HG02884 (cell line): ENCODE data around the gene CLRN1.

Experiments
- ATAC-seq: cut with Tn5 transposase; IDR thresholded peaks from one replicate; pipeline ENCODE4 v1.9.1; 2021; ENCODE audit warnings: mild to moderate bottlenecking, moderate library complexity; ENCODE audit not compliant: unreplicated experiment

CLRN1 gene

DNA sequence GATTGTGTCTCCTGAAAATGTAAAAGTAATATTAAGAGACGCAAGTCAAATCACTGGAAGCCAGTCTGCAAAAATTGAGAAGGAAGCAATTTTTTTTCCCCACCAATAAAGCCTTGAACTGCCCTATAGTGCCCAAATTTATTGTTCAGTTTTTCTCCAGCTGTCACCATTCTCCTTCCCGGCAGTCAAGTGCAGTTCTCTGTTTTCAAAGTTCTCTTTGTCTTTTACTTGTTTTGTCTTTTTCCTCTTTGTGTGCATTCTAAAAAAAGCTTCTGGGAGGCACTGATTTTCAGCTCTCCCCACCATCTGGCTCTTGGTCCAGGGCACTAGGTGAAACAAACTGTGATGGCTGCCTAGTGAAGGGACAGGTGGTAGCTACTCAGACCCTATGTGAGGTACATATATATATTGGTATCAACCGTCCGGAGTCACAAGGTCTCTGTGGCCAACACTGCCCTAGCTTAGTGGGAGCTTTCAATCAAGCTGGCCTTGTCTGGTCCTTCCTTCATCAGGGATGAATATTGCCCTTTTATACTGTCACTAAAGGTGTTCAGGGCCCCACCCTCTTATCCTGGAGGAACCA, 6.1 kb upstream of the CLRN1 start:
- ATAC-seq: no peak

DNA sequence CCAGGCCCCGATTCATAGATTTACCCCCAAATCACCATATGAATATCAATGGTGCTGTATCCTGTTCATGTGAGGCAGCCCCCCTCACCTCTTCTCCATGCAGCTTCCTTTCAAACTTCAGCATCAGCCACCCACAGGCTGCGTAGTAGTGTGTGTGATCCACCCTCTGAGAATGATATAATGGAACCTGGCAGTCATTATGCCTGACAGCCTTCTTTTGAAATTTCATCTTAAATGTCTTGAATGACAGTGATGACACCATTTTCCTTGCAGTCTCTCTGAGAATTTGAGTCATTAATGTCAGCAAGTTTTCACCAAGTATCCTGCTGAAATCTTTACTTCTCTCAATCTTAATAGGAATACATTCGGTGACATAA, 3.5 kb upstream of the CLRN1 start:
- ATAC-seq: no peak

DNA sequence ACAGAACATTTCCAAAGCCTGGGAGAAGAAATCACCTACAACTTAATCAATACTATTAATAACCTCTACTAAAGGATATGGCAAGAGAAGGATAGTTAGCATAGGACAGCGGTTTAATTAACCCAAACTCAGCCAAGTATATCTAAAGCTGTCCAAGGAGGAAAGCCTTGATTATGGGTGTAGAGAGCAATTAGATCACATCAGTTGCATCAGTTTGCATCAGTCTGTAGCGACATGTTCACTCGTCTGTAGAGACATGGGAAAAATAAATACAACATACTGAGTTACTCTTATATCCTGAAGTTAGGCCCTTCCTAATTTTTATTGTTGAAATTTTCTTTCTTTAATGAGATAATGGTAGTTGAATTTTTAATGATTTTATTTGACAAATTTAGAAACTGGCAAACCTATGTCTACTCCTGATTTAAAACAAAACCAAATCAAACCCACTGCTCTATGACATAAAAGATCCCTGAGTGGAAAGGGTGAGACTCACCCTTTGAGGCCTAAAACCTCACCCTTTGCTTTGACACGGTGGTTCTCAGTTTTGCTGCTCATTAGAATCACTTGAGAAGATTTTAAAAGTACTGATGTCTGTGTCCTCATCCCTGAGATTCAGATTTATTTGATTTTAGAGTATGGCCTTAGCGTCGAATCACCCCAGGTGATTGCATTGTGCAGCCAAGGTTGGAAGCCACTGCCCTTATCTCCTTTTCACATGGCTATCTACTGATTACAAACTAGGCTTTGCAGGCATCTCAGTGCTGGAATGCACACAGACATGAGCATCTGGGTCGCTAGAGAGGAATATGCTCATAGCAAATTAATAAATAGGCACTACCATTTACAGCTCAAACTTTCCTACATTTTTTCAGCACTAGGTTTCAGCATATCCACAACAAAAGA, 2.8 kb upstream of the CLRN1 start:
- no peak for ATAC-seq

DNA sequence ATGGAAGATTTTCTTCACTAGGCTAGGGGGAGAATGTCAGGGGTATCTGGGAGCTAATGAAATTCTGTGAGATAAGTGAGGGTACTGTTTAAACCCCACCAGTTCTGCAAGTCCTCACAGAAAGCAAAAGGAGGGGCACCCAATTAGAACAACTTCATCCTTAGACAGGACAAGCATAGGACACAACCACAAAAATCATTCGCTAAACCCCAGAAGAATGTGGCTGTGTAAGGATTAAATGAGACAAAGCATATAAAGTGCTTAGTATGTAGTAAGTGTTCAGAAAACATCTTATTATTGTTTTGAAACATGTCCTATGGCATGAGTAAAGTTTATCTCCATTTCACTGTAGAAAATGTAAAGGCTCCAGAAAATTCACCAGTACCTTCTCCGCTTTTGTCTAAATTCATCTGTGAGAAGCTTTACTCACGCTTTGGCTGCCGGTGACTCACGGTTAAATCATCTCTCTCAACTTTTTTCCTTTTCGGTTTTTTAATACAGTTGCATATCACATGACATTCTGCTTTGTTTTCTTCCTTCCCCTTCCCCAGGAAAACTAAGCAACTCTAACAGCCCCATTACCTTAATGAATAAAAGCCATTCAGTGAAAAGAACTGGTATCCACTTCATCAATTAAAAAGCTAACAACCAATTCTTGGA, 1.7 kb downstream of the CLRN1 start:
- no peak for ATAC-seq

DNA sequence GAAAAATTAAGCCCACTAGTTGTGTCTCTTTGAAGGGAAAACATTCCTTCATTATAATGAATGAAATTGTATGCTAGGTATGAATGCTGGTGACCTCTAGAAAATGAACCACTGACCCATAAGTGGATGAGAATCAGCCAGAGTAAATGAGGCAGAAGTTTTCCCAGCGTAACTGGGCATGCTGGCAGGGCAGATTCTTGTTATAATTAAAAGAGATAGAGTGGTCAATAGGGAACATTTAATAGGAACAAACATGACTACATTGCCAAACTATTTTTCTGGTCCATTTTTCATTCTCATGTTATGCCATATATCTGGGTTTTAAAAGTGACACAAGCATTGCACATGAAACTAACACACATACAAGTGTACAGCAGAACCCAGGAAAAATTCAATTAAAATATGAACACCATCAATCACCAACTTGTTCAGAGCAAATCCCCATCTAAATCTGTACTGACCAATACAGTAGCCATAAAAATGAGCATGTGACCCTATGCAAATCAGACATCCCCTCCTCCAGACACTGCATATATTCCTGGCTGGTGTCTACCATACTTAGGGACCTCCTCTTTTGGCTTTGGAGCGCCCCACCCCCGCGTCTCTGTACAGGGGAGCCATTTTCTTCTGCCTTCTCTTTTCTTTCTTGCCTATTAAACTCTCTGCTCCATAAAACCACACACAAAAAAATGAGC, 4.0 kb downstream of the CLRN1 start:
- ATAC-seq: no peak

DNA sequence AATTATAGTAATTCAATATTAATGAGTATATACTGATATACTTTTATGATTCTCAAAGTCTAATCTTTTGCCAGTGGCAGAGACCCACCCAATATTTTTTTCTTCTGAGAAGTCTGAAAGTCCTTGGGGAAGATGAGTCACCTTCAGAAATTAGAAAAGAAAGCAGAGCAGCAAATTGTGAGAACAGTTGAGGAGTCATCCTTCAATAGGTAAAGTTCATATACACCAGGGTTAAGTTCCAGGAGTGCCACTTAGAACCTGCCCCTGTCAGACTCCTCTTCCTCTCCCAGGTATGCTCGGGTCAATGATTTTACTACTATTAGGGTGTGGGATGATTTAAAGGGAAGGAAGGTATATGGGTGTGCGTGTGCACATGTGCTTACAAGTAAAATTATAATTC, 7.1 kb downstream of the CLRN1 start:
- no peak for ATAC-seq

DNA sequence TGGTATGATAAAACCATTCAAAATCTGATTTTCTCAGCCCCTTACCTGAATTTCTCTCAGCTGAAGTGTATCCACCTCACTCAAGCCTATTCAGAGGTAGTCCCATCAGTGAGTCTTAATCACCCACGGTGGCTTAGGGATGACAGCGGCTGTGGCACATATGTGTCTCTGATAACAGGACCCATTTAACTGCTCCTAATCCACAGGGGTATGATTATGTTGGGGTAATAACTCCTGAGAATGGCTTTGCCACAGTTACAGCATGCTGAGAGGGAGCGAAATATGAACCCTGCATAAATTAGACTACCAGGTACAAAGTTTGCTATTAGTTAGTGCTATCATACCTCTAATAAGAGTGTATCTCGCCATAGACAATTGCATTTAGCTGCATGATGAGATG, 10.6 kb downstream of the CLRN1 start:
- ATAC-seq: no peak

DNA sequence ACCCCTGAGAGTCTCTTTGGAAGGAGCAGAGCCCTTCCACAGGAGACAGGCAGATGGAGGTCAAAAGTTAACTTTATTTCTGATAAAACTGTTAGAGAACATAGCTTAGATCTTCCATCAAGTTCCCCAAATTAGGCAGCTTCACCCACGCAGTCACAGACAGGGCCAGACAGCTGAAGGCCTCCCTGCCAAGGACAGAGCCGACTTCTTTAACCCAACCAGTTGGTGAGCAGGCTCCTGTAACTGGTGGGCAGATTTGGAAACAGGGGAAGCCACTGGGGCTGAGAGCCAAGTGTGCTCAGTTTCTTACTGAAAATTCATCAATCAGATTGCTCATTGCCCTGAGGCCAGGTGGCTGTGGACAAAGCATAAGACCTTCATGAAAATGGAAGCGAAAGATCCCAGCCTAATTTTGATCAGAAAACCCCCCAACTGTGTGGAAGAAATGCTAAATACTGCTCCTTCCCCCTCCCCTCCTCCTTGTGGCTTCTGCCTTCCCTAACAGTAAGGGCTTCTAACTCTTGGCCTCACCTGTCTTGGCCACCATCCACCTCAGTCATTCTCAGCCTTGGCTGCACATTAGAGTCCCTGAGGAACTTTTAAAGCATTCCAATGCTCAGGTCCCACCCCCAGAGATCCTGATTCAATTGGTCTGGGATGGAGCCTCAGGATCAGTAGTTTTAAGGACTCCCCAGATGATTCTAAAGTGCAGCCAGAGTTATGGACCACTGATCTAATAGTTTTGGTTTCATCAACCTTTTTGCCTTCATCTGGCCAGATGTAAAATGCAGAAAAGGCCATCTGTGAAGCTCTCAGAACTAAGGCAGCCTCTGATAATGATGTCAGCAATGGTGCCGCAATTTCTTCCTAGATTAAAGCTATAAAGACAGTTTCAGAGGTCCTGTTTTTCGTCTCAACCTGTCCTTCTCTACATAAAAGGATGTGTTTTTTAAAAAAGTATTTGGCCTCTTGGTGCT, 11.5 kb downstream of the CLRN1 start:
- ATAC-seq: no peak

DNA sequence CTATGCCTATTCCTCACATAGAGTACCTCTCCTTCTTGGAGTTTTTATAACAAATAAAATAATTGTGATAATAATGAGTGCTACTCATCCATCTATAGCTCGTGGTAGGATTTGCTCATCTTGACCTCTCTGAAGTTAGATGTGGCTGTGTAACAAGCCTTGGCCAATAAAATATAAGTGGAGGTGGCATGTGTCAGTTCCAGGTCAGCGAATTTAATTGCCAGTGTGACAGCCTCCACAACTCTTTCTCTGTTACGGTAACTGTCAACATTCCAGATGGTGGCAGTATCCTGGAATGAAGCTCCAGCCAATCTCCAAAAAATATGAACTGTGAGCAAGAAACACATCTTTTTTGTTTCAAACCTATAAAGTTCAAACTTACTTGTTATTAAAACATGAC, 13.8 kb downstream of the CLRN1 start:
- ATAC-seq: no peak

DNA sequence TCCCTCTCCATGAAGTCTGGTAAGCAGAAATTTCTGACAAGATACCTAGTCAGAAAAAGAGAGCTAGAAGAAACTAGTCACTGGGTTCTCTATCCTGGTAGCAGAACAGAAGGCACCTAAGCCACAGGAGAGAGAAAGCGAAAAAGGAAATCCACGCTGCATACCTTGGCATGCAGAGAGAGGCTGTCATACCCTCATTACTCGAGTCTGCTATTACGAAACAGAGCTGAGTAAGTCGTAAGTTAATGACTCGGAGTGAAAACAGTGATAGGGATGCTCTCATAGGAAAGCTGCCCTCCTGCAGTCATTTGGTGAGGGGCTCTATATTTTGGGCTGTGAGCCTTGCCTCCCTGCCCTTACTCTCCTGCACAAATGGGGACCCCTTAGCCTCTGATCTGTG, 16.2 kb downstream of the CLRN1 start:
- no peak for ATAC-seq

DNA sequence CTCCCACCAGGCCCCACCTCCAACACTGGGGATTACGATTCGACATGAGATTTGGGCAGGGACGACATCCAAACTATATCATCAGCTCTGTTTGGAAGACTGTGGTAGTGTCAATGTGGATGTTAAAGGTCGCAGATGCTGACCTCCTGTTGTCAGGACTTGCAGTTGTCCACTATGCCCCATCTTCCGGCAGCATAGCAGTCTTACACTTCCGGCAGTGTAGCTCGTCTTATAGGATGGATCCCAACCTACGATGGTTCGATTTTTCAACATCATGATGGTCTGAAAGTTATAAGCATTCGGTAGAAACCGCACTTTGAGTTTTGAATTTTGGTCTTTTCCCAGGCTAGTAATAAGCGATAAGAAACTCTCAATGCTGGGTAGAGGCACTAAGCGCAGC, 20.6 kb downstream of the CLRN1 start:
- no peak for ATAC-seq

DNA sequence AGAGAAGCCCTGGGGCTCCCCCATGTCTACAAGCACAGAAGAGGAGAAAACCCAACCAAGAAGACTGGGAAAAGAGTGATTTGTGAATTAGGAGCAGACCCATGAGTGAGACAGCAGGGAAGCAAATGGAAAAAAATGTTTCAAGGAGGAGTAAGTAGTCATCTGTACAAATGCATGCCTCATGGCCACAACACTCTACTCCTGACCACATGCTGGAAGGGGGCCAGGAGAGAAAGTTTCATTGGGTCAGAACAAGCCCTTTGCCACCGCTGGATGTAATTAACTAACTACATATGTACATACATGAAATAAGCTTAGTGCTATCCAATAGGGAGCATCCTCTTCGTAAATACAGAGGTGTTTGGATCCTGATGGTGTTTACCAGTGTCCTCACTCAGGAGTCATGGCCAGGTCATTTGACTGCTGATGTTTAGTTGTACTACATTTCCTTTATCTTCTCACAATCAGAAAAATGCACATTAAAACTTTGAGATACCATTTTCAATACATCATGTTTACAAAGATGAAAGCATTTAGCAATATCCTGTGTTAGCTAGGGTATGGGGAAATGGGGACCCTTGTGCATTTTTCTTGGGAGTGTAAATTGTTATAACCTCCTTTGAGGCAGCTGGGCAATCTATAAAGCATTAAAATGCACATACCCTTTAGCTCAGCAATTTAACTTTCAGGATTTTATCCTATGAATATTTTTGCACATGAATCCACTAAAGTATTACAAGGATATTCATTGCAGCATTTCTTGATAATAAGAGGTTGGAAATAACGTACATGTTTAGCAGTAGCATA, 27.1 kb downstream of the CLRN1 start:
- ATAC-seq: no peak

DNA sequence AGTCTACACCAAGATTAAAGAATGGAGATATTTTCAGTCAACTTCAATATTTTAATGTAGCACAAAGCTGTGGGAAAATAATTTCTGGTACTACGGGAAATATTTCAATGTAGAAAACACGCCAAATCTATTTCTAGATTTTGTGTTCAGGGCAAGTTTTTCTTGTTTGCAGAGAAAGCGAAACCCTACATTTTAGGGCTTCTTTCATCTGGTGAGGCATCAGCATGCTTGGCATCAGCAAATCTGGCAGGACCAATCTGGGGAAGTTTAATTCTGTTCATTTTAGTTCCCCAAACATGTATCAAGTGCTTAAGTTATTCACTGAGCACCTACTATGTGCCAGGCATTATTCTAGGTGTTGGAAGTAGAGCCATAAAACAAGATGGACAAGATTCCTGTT, 30.3 kb downstream of the CLRN1 start:
- ATAC-seq: no peak

DNA sequence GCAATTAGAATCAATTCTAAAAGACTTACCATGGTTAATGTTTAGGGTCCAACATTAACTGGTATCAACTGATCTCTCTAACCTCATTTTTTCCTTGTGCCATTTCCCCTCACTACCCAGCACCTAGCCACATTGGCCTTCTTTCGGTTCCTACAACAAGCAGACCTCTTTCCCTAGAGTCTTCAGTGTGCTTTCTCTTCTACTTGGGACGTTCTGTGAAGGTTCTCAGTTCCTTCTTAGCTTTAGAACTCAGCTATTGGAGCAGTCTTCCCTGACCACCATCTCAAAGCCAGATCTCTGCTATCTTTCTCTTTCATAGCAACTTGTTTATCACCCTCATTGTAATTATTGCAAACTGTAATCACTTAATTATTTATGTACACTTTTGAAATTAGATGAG, 35.8 kb downstream of the CLRN1 start:
- peak; percentile 75 for ATAC-seq

DNA sequence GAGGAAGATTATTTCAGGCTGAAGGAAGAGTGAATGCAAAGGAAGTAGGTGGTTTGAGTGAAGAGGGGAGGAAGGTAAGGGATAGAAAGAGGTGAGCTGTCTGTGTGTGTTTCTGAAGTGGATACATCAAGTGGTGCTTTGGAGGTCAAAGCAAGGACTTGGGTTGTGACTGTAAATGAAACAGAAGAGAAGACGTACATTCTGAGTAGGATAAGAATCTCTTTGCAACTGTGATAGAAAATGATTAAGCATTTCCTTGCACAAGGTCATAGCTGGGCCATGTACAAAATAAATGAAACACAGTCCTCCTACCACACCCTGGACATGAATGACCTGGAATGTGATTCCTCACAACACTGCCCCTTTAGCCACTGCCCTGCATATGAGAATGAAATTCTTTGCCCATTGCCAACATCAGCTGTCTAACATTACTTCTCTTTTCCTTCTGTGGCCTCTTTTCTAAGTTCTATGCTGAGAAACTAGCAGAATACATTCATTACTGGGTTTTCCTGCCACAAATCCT, 39.0 kb downstream of the CLRN1 start:
- no peak for ATAC-seq

DNA sequence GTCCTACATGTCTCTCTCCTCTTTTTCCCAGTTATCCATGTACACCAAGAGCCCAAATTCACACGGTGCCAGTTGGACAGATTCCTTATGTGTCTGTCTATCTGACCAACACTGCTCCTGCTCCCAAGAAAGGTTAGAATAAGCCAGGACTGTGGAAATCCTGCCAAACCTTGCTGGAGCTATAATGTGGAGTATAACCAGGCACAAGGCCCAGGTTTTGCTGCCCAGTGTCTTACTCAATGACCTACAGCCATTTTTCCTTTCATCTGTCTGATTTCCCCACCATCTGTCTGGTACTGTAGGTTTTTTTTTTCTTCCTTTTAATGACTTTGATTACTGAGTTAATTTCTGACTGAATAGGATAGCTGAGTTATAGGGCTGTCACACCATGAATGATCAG, 40.8 kb downstream of the CLRN1 start:
- no peak for ATAC-seq

DNA sequence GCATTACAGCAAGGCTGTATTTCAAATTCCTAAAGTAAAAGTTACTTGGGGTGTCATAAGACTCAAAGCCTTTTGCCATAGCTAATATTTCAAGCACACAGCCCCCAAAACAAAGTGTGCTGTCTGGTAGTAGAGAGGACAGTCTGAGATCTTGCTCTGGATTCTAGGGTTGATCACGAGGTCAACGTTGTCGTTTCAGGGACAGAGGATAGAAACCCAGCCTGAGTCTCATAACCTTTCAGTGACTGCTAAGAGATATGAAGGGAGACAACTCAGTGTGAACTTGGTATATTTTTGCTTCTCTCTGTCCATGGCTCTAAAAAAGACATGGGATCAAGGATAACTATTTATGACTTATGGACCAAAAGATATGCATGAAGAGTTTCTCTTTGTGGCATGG, 41.7 kb downstream of the CLRN1 start:
- no peak for ATAC-seq

DNA sequence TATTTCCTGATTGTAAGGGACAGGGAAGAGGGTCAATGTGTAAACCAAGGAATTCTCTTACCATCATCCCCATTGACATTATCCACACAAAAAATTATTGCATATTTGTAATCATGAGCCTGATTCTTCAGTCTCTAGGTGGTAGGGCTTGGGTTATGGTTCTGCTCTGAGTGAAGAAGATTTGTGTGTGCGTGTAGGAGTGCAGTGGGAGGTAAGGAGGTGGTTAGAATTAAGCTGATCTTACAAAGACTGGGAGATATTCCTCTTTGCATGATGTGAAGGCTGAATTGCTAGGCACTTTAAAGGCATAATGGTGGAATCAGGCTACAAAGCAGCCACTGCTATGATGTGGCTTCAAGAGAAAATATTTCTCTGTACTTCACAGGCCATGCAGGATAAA, 44.3 kb downstream of the CLRN1 start:
- no peak for ATAC-seq

DNA sequence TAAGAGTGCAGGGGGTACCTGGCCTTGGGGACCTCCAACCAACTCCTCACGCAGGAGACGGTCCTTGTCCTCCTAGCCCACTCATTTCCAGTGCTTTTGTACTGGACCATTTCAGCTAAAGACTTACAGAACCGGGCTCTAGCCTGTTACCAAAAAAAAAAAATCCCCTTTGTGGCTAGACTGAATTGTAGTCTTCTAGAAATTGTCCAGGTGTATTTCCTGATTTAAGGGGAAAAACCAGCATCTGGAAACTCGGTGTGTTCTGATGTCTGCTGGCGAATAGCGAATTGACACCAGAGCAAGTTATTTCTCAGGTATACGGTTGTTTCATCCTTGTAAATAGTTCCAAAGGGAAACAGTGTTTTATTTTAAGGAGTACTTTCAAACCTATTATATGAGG, 46.2 kb downstream of the CLRN1 start:
- no peak for ATAC-seq
